ENCODE data around the gene EFS. TPM values are rescaled to one million over a fixed set of nuclear protein-coding genes. Genes with fewer than 3 reads are reported as not detected.

The EFS gene
- polyA plus RNA-seq, 1 experiment = 2.7 TPM

DNA sequence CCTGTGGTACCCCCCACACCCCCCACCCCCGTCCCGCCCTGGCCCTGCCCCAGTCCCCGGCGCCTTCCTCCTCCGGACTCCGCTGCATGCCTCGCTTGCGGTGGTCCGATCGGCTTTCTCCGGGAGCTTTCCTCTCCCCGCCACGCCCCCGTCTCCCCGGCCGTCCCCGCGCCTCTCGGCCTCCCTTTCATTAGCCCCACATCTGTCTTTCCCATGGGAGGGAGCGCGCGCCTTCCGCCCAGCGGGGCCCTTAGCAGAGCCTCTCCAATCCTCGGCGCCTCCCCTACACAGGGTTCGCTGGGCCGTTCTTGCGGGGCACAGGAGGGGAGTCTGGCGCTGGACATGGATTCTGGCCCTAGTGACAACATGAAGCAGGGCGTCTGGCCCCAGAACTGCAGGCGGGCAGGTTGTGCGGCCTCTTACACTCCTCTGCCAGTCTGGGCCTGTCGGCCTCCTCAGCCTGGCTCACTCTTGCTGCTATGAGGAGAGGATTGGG lies 1.5 kb upstream of the EFS start:
- peaks cover 18% of the 10 kb centered on the region for H3K27me3 ChIP-seq (ENCODE audit: control insufficient read depth, insufficient read depth, low read length)
- POLR2A ChIA-PET = no interaction called here
- H3K36me3 ChIP-seq (ENCODE audit: control insufficient read depth, insufficient read depth, low read length) = no peaks in the 10 kb centered on the region
- CTCF ChIA-PET = interaction anchor here (0.7 to 1.3 kb wide), 2 partner anchors 10 to 72 kb away, joined by 3 read pairs; partner anchors contain the start of gene CMTM5
- no peak for DNase-seq (ENCODE audit: low read depth)
- peak overlapping the region; percentile 37 for H3K4me3 ChIP-seq (ENCODE audit: low read depth, low read length)
- no peak for TF ChIP-seq CTCF (IDR thresholded peaks at IDR 0.05; ENCODE audit: insufficient read depth, low read depth, low read length)

DNA sequence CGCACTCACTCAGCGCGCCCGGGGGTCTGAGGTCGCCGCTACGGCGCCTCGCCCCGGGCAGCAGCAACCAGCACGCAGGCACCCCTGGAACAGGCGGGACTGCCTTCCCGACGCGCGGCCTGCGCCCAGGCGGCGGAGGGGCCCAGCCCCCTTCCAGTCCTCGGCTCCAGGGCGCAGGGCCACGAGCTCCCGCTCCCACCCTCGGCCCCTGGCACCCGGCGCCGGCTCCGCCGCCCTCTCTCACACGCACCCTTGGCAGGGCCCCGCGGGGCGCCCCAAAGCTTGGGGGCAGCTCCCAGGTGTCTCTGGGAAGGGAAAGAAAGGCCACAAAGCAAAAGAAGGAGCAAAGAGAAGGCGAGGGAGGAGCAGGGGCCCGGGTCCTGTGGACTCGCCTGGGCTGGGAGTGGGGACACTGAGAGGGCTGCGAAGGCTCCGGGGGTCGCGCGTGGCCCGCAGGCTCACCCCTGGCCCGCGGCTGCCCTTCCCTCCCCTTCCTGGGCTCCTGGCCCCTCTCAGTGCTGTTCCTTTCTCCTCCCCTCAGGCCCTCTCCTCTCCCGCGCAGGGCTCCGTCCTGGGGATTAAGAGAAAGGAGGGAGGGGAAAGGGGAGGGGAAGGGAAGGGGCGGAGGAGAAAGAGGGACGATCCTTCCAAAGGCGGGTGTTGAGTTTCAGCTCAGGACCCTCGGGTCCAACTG lies 907 bp upstream of the EFS start:
- TF ChIP-seq CTCF (IDR thresholded peaks at IDR 0.05; ENCODE audit: insufficient read depth, low read depth, low read length) = no peak
- no peak for DNase-seq (ENCODE audit: low read depth)
- Histone ChIP-seq H3K27me3 (ENCODE audit: control insufficient read depth, insufficient read depth, low read length) (peaks cover 17% of the 10 kb centered on the region), H3K4me3 (ENCODE audit: low read depth, low read length) (peak overlapping the region; percentile 37), H3K36me3 (ENCODE audit: control insufficient read depth, insufficient read depth, low read length) (no peaks in the 10 kb centered on the region)
- POLR2A ChIA-PET = no interaction called here
- CTCF ChIA-PET = interaction anchor here (0.7 to 1.6 kb wide), 2 partner anchors 14 to 71 kb away, joined by 3 to 7 read pairs; no protein-coding TSS in a partner anchor

- H3K4me3 ChIP-seq (ENCODE audit: low read depth, low read length) = peak overlapping the region; percentile 37
- CTCF ChIA-PET = interaction anchor here (0.9 to 1.6 kb wide), 2 partner anchors 16 kb away, joined by 3 to 7 read pairs; no protein-coding TSS in a partner anchor
- POLR2A ChIA-PET = no interaction called here
- peaks cover 1% of the 10 kb centered on the region; the same call in 1 of the 2 replicates for H3K36me3 ChIP-seq (ENCODE audit: control insufficient read depth, insufficient read depth, low read length)
- peaks cover 10% of the 10 kb centered on the region for H3K27me3 ChIP-seq (ENCODE audit: control insufficient read depth, insufficient read depth, low read length)
- no peak for TF ChIP-seq CTCF (IDR thresholded peaks at IDR 0.05; ENCODE audit: insufficient read depth, low read depth, low read length)
- DNase-seq (ENCODE audit: low read depth) = no peak
Measured at GRCh38 chr14:23364164-23365035, 572 bp downstream of the EFS start.

GRCh38 chr14:23362200-23362599 lies 2.8 kb downstream of the EFS start:
- Histone ChIP-seq H3K4me3 (ENCODE audit: low read depth, low read length) (no peak overlapping the region), H3K27me3 (ENCODE audit: control insufficient read depth, insufficient read depth, low read length) (peaks cover 8% of the 10 kb centered on the region), H3K36me3 (ENCODE audit: control insufficient read depth, insufficient read depth, low read length) (peaks cover 3% of the 10 kb centered on the region)
- TF ChIP-seq CTCF (IDR thresholded peaks at IDR 0.05; ENCODE audit: insufficient read depth, low read depth, low read length) = peak; percentile 34; the same call in 1 of the 2 replicates
- CTCF ChIA-PET = interaction anchor here (1.2 to 1.4 kb wide), 2 partner anchors 17 to 23 kb away, joined by 3 to 11 read pairs; no protein-coding TSS in a partner anchor
- no peak for DNase-seq (ENCODE audit: low read depth)
- POLR2A ChIA-PET = interaction anchor here (0.7 kb wide), 1 partner anchor 774 kb away, joined by 3 read pairs; the partner anchor contains the start of gene PSME1
